ENCODE results near the gene TMEM141.
"Not testable (repeated sequence)": the region's sequence is repeated elsewhere in the genome, so short reads cannot be mapped to it uniquely, and the experiment has no call there.

TMEM141 gene

DNA sequence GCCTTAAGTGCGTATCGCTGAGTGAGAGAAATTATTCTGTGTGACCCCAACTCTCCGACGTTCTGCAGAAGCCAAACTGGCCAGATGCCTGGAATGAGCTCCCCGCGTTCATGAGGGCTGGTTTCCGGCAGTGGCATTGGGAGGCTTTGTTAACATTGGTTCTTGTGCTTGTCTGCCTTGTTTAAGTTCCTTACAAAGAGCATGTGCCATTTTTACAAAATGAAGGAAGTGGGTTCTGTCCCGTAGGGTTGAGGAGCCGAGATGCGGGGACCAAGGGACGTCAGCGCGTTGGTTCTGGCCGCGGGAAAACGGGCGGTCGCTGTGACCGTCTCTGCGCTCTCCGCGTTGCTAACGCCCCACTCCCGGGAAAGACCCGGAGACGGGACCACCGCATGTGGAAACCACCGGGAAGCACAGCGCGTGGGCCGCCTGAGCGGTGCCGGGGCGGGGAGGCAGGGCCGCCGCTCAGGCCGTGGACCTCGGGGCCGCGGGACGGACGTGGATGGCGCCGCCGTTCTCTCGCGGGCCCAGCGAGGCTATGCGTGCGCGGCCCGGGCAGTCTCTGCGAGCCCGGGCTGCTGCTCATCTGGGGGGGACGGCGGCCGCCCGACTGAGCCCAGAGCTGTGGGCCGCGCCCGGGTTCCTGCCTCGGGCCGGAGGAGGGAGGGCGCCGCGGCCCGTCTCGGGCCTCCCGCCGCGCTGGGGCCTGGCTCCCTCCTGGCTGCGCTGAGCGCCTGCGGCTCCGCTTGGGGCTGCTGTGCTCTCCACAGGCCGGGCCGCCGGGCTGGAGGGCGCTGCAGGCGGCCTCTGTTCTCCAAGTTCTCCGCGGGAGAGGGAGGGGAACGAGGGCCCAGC, 30.1 kb downstream of the TMEM141 start:
- DNase-seq, result no peak

DNA sequence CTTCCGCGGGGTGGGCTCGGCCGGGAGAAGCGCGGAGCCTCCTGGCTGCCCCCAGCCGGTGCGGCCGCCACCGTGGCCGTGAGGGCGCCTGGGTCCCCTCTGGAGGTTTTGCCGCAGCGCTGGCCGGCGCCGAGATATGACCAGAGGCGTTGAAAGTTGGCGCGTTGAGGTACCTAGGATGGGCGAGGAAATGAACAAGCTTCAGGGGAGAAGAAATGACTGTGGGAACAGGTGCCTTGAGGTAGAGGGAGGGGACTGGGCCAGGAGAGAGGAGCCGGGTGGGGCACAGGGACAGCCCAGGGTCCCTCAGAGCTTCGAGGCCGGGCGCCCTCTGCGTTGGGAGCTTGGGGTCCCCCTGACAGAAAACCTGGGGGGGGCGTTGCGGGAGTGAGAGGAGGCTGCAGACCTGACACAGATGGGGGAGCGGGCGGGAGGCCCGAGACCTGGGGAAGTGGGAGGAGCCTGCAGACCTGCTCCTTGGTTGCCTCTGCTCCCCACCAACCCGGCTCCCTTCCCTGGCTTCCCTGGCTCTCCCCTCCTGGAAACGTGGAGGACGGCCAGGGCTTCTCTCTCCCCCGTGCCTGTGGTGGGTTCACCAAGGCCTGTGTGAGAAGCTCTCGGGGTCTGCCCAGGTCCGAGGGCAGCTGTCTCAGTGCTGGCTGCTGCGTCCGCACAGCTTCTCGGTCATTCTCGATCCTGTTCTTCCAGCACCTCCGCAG, 30.8 kb downstream of the TMEM141 start:
- DNase-seq, result no peak

- no peak for DNase-seq
These were observed 32.2 kb downstream of the TMEM141 start for GRCh38 chr9:136823136-136824046.

GRCh38 chr9:136824496-136825225, 33.5 kb downstream of the TMEM141 start:
- no peak for DNase-seq

GRCh38 chr9:136825295-136826187, 34.4 kb downstream of the TMEM141 start:
- no peak for DNase-seq

GRCh38 chr9:136826188-136826541, 35.0 kb downstream of the TMEM141 start:
- DNase-seq, result no peak

DNA sequence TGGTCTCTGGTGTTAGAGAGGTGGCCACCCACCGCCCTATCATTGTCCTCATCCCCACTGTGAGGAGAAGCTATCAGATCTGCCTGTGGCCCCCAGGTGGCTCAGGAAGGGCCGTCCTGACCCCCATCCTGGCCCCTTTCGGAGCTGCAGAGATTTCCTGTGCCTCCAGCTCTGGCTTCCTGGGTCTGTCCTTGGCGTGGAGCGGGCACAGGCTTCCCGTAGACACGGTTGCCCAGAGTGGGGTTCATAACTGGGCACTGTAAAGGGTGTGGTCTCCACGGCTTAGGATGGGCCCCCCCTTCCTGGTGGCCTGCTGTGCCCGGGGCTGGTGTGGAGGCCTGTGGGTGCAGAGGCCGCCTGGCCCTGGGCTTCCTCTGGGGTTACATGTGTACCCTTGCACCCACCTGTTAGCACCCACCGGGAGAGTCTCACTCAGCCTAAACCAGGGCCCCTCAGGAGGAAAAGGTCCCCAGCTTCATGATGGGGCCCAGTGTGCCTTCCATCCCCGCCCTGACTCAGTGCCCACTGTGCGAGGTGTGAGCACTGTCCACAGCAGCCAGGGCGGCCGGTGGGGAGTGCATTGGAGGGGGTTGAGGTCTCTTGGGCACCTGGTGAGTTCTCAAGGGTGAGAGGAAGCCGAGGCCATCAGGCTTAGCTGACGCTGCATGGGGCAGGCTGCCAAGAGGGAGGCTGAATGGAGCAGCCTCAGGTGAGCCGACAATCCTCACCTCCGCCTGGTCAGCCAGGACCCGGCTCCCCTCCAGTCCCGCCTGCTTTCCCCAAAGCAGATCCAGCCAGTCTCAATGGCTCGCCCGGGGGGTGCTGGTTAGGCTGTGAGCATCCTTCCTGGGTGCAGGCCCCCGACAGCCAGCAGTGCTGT, 35.8 kb downstream of the TMEM141 start:
- no peak for DNase-seq

DNA sequence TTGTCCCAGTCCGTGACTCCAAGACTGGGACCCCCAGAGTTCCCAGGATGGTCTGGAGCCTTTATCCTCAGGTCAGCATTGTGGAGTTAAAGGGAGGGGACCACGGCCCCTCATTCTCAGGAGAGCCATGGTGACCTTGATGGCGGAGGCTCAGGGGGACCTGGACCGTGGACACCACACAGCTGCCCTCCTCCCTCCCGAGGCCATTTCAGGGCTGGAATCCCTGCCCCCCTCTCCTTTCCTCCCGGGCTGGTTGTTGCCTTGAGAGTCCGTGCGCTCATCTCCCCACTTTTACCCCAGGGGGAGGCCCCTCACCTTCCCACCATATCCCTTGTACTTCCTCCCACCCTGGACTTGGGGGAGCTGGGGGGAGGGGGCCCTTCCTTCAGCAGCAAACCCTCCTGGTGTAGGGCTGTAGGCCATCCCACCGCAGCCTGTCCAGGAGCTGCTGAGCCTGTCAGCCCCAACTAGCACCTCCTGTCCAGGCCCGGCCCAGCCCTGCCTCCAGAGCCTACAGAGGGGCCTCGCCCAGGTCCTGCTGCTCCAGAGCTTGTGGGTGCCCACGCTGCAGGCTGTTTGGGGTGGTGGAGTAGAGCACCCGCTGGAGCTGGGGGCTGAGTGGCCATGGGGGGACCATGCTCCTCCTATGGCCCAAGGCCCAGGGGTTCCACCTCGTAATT, 36.8 kb downstream of the TMEM141 start:
- DNase-seq, result no peak

DNA sequence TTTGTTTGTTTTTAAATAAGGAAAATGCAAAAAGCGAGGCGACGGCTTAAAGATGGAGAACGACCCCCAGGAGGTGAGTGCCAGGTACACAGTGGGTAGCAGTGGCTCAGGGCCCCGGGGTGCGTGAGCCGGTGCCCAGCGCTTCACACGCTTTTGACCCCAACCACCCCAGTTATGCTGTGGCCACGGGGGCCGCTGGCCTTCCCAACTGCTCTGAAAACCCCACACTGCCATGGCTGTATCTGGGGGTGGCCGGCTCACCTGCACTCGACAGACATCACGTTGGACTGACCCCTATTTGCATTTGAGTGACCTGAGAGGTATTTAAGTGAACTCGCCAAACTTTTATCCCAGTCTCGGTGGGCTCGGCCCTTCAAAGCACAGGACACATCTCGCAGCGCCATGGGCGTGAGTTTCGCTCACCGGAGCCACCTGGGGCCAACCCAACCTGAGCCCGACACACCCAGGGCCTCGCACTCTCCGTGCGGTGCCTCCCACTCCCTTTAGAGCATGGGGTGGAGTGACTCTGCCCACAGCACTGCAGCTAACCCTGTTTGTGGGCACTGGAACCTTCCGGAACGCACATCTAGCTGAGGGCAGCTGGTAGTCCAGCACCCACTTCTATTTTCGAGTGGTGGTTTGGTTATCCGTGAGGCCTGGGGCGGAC, 37.5 kb downstream of the TMEM141 start:
- no peak for DNase-seq

- no peak for DNase-seq
These were observed 38.3 kb downstream of the TMEM141 start for GRCh38 chr9:136829412-136829811.

DNA sequence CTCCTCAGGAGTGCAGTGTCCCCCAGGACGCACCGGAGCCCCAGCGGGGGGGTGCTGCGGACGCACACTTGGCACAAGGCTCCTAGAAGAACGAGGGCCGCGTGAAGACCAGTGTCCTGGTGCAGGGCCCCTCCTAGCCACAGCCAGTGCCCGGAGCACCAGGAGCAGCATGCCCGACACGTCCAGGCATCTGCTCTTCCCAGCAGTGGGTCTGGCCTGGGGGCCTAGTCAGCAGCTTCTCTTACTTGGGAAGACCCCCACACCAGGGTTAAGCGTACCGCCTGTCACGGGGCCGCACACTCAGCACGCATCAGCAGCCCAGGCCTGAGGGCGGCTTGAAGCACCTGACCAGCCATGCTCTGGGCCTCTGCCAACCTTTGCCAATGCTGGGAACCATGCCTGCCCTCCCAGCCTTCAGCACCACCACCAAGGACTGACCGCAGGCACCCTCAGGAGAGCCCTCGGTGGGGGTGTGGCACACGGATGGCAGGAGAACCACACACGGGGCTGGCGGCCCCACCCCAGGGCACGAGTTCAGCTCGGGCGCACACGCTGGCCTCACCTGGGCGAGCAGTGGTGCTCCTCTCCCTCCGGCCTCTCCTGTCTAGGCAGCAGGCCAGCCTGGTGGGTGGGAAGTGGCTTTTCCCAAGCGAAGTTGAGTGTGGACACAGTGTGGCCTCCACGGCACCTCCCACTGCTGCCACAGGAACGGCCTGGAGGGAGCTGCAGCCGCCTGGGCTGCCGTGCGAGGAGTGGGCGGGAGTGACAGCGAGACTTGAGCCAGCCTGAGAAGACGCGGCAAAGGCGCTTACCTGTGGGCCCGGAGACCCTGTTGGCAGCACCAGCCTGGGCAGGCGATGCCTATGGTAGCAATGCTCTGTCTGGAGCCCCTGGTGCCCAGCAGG, 39.1 kb downstream of the TMEM141 start:
- DNase-seq, result no peak

GRCh38 chr9:136831002-136831719, 40.0 kb downstream of the TMEM141 start:
- no peak for DNase-seq

DNA sequence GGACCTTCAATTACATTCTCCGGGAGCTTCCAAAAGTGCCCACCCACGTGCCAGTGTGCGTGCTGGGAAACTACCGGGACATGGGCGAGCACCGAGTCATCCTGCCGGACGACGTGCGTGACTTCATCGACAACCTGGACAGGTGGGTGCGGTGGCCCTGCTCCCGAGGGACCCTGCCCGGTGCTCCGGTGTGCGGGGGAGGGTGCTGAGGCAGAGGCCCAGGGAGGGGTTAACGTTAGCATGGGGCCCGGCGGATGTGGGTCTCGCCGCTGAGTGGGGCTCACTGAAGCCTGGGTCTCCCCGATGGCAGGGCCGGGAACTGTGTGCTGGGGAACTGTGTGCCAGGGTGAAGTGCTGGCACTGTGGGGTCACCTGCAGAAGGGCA, 40.6 kb downstream of the TMEM141 start:
- no peak for DNase-seq

- DNase-seq, result no peak
These were observed 41.4 kb downstream of the TMEM141 start for GRCh38 chr9:136832581-136832980.

DNA sequence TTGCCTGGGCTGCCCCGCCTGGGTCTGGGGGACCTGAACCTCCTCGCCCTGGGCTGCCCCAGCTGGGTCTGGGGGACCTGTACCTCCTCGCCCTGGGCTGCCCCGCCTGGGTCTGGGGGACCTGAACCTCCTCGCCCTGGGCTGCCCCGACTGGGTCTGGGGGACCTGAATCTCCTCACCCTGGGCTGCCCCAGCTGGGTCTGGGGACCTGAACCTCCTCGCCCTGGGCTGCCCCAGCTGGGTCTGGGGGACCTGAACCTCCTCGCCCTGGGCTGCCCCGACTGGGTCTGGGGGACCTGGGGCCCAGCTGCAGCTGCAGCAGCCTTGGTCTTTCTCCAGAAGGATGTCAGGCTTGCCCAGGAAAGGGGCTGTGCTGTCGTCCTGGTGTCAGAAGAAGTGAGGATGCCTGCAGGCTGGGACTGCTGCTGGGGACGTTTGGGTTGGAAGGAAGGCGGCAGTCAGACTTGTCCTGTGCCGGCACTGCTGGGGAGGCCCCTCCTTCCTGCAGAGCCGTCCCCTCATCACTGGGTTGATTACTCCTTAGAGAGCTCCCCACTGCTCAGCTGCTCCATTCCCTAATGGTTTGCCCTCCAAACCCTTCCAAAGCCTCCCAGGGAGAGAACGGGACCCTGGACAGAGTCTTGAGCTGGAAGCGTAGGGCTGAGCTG, 42.4 kb downstream of the TMEM141 start:
- not testable (repeated sequence) for DNase-seq

- no peak for DNase-seq
These were observed 44.2 kb downstream of the TMEM141 start for GRCh38 chr9:136835162-136835931.
